CD4-positive, alpha-beta T cell treated with Interleukin-15 for 1 hour (primary cell): ENCODE measurements around the gene SH3RF3.

Source experiments
- DNase-seq: peaks from one replicate; pipeline ENCODE4 v3.0.0-alpha.2; 2020

Gene SH3RF3

GRCh38 chr2:109460553-109461324 lies 331.7 kb downstream of the SH3RF3 start:
- no peak for DNase-seq

GRCh38 chr2:109463236-109463635 lies 334.2 kb downstream of the SH3RF3 start:
- no peak for DNase-seq

DNA sequence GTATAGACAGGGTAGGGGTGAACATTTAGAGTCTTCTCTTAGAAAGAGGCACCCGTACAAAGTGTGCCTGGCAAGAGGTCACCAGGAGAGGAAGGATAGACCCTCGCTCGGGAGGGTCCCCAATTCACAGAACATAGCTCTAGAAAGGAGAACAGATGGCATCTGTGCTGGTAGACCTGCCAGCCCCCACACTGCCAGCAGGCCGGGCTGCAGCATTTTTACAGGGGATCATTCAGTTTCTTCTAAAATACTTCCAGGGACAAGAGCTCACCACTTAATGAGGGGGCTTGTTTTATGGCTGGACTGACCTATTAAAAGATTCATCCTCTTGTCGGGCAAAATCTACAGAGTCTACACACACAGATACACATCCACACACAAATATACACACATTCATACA lies 334.9 kb downstream of the SH3RF3 start:
- DNase-seq: no peak

GRCh38 chr2:109466674-109467575 lies 337.9 kb downstream of the SH3RF3 start:
- DNase-seq: no peak

GRCh38 chr2:109467701-109468100 lies 338.7 kb downstream of the SH3RF3 start:
- DNase-seq: no peak

DNA sequence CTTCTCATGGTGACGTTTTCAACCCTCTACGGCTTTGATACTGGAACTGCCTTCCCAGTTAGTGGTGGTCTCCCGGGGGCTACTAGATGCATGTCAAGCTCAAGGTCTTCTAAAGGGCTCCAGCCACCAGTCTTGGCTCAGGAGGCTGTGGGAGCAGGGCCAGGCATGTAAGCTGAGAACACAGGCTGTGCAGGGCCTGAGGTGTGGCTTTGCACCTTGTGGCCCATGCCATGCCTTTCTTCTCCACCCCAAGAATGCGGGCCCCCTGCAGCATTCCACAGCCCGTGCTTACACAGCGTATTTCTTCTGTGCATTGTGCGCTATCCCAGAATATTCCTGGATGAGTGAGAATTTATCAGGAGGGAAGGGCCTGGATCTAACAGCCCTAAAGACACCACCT lies 339.9 kb downstream of the SH3RF3 start:
- no peak for DNase-seq

DNA sequence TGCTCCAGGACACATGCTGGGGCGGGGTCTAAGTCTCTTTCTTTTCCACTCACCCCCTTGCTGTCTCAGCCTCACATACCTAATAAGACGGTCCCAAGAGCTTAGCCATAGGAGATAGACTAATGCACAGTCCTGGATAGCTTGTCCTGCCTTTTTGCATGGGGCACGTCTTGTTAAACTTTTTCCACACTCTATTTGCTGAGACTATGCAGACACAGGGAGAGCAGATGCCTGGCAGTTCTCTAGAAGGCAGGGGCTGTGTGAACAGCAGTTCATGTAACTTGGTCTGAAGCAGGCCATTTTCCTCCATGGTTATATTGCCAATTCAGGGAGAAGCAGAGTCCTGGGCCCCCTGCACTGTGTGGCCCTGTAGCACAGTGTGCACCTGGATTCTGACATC lies 342.7 kb downstream of the SH3RF3 start:
- no peak for DNase-seq

GRCh38 chr2:109472331-109472959 lies 343.4 kb downstream of the SH3RF3 start:
- DNase-seq: no peak

DNA sequence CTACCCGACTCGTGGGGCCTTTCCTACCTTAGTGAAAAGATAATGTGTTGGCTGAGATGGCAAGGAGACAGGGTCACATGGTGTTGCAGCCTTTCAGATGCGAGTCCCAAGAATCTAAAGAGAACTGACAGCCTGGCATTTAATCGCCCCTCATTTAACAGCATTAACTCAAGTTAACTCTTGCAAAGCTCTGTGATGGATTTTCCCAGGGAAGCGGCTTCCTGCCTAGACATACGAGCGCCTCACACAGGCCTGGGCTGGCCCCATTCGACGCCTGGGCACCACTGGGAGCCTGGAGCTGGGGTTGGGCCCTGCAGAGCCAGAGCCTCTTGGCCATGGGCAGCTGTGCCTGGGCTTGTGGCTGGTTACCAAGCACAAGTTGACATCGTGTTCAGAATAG lies 344.0 kb downstream of the SH3RF3 start:
- no peak for DNase-seq

DNA sequence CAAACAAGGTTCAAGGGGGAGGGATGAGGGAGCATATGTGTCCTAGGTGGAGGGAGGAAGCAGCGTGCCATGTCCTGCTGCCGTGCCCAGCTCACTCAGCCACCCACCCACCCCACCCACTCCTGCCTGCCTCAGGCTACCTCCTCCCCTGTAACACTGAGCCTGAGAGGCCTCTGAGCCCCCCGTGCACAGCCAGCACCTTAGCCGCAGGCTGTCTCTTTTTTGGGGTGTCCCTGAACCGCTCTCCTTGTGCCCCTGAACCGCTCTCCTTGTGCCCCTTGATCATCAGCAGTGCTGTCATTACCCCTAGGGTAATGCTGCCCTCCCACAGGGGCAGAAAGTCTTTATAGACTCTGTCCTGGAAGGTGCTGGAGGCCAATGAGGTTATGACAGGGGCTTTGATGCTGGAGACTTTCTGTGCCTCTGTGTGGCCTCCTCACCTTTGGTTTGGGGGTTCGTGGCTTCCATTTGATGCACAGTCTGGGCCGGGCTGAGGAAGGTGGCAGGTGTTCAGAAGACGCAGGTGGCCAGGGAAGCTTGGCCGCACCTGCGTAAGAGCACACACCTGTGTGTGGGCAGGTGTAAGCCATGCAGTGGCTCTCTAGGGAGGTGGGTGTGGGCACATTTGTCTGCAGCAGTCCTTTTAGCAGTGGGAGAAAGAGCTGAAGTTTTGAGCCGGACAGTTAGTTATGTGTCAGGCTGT lies 344.8 kb downstream of the SH3RF3 start:
- DNase-seq: no peak

DNA sequence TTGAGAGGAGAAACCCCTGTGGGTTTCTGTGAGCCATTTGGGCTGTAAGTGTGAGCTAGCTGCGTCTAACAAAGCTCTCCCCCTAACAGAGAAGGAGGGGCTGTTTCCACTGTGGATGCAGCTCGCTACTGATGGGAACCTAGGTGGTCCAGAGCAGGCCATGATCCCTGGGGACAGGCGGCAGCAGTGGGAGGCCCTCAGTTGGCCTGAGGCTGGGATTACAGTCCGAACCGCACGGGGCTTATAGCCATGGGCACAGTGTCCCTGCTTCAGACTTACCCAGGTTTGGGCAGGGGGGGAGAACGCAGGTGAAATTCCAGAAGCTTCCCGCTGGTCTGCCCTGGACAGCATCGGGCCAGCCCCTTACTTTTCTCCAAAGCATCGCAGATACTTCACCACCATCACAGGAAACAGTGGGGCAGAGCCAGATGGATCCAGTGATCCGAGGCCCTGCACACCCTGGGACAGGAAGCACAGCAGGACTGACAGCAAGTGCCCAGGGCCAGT lies 345.4 kb downstream of the SH3RF3 start:
- DNase-seq: no peak

DNA sequence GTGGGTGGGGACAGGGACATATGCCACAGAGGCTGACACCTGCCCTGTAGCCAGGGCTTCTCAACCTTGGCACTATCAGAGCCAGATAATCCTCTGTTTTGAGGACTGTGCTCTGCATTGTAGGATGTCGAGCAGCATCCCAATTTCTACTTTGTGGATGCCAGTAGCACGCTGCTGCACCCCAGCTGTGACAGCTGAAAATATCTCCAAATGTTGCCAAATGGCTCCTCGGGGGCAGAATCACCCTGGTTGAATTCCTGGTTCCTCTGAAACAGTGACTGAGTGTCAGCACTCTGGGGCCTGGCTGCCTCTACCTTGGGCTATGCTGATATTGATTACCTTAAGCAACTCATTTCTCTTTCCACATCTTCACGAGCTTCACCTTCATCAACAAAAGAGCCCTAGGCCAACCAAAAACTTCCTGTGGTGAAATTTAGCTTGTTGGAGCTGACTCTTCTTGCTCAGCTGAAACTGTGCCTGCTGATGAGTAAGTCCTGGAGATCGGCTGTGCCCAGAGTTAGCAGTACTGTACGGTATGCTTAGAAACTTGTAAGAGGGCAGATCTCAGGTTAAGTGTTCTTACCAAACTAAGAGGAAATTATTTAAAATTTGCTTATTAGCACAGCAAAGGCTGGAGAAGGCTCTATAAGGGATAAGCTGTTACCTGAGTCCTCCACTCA lies 346.7 kb downstream of the SH3RF3 start:
- no peak for DNase-seq

GRCh38 chr2:109476641-109477441 lies 347.8 kb downstream of the SH3RF3 start:
- no peak for DNase-seq

- no peak for DNase-seq
Measured at GRCh38 chr2:109478906-109479493, 350.0 kb downstream of the SH3RF3 start.

DNA sequence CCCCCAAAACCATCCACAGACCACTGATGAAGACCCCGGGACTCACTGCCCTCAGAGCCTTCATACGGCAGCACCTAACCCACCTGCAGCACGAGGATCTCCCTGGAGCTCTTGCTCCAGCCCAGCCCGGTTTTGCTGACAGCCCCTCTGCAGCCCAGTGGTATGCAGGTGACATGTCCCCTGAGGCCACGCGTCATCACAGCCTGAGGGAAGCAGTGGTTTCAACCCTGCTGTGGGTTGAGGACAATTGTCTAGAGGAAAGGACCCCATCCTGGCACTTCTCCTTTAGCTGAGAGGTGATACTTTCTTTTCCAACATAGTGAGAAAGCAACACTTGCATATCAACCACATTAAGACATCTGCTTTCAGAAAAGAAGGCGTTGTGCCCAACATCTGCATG lies 350.8 kb downstream of the SH3RF3 start:
- DNase-seq: no peak

DNA sequence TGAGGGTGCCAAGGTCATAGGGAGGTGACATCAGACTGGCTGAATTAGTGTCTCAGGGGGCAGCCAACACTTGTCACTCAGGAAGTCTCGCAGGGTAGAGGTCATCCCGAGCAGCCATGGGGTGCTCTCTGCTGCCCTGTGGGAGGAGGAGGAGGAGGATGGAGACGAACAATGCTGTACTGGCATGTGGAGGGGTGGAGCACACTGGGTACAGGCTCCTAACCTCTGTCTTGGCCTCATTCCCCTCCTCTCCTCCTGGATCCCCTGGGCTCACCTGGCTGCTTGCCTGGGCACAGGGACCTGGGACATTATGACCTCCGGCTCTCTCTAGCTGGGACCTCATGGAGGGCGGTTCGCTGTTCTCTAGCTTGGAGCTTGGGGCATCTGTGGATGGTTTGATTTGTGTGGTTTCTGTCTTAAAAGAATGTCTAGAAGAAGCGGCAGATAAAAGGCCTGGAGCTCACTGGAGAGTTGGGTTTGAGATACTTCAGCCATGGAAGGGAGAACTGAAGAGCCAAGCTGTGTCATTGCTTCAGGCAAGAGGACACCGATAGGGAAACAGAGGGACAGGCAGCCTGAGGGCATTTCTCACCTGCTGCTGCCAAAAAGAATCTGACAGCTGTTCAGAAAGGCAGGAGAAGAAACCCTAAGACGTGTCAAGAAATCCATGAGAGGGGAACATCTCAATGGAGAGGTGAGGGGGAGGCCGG lies 351.6 kb downstream of the SH3RF3 start:
- DNase-seq: no peak

DNA sequence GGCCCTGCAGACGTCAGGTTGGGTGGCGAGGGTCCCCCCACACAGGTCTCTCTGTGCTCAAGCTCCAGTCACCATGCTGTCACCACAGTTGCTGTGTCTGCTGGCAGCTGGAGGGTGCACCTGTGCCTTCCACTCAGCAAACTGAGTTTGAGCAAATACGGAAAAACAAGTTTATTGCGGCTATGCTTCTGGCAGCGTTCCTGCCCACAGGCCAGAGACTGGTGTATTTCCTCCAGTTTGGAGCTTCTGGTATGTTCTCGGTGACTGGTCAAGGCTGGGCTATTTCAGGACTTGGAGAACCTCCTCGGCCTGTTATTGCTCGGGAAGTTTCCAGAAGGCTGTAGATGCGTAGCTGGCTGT lies 352.2 kb downstream of the SH3RF3 start:
- DNase-seq: no peak

- DNase-seq: no peak
Measured at GRCh38 chr2:109481599-109481998, 352.6 kb downstream of the SH3RF3 start.

DNA sequence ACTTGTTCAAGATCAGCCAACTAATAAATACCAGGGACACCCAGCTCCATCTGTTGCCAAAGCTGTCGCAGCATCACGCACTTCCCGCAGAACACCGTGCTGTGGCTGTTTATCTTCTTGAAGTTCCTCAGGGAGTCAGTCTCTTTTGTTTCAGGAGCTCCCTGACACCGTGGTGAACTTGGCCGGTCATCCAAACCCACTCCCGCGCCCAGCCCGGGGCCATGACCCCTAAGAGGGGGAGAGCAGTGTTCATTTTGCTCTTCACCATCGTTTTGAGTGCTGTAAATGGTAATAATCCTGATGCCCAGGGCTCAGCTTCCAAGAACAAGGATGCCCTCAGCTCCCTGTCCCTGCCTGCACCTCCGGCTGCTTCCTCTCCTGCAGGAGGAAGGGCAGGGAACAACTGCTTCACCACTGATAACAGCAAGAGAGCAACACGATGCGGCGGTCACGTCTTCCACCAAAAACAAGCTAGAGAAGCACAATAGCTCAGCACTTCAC lies 353.4 kb downstream of the SH3RF3 start:
- DNase-seq: no peak
